SK-N-MC (cell line): ENCODE measurements around the gene DDAH1.

Source experiments
- EZH2 ChIP-seq: fragments of 200-600 bp; sonication (generic); IDR thresholded peaks from one replicate; pipeline ENCODE4 v1.6.1; 2017; ENCODE audit warnings: antibody characterized with exemption
- POLR2AphosphoS5 ChIP-seq: IDR thresholded peaks from 2 replicates; pipeline ENCODE4 v1.6.1; 2012; ENCODE audit warnings: mild to moderate bottlenecking, low read depth, low read length, borderline replicate concordance

- no peak for TF ChIP-seq POLR2AphosphoS5
- TF ChIP-seq EZH2: no peak
Measured at GRCh38 chr1:85461216-85461918, 3.6 kb downstream of the DDAH1 start.
